ENCODE data around the gene TULP4.

The TULP4 gene, protein sequence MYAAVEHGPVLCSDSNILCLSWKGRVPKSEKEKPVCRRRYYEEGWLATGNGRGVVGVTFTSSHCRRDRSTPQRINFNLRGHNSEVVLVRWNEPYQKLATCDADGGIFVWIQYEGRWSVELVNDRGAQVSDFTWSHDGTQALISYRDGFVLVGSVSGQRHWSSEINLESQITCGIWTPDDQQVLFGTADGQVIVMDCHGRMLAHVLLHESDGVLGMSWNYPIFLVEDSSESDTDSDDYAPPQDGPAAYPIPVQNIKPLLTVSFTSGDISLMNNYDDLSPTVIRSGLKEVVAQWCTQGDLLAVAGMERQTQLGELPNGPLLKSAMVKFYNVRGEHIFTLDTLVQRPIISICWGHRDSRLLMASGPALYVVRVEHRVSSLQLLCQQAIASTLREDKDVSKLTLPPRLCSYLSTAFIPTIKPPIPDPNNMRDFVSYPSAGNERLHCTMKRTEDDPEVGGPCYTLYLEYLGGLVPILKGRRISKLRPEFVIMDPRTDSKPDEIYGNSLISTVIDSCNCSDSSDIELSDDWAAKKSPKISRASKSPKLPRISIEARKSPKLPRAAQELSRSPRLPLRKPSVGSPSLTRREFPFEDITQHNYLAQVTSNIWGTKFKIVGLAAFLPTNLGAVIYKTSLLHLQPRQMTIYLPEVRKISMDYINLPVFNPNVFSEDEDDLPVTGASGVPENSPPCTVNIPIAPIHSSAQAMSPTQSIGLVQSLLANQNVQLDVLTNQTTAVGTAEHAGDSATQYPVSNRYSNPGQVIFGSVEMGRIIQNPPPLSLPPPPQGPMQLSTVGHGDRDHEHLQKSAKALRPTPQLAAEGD (N-terminal part only)

DNA sequence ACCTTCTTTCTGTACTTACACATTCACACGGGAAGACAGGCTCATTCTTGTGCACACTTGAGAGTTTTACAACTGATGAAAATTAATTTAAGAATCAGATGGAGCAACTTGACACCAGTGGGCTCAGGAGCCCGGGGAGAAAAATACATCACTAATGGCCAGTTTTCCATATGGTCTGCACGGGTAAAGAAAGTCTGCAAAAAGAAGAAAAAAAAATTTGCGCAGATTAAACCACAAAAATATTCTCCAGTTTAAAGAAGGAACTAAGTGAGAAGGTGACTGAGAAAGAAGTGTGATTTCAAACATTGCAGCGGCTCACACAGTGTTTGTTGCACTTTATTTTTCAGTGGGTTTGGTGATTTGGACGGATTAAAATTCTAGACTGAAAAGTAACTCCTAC lies at the start of gene TULP4:
Gene TULP4, plus strand, starts transcription at position 301 of the 400 bp plus-strand sequence. CDS start 1,552 bp downstream, outside the sequence.
- no peak within 1 kb of the TSS for H3K27ac ChIP-seq

DNA sequence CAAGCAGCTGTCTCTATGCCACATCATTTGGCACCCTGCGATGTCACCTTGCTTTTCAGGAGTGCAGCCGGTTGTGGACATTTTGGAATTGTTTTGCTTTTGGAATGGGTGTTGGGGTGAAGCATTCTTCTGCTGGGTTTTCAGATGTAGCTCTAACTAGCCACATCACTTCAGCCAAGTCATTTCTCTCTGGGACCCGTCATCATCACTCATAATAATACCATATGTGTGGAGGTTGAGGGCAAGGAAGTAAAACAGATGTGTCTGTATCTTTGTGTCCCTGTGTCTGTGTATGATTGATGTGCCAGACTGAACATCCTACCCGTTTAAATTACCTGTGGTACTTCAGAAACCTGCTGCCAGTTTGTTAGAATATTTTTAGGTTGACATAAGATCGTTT lies 49.5 kb upstream of the TULP4 start:
- H3K27ac ChIP-seq = no peak overlapping the region
- no peak for DNase-seq (ENCODE audit: low spot score)
- no peak for TF ChIP-seq CTCF (IDR thresholded peaks at IDR 0.05)

More for the DNA sequence above, at the start of gene TULP4:
- no peak for TF ChIP-seq CTCF (IDR thresholded peaks at IDR 0.05)
- DNase-seq (ENCODE audit: low spot score) = no peak
- H3K4me3 ChIP-seq = no peak within 1 kb of the TSS

DNA sequence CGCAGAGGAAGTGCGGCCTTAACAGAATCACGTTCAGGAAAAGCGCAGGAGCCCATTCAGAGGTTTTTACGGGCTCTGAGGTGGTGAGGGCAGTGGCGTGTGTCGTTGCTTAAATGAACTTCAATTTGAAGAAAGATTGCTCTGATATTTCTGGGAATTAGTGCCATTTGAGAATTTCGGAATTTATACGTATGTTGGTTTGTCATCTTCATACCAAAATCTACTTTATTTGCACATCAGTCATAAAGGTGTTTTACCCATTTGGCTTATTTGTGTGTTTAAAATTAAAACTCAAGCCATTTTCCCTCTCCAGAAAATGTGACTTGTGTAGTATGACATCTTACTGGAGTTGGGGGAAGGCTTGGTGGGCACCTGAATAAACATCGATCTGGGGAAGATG lies 48.1 kb upstream of the TULP4 start:
- H3K4me3 ChIP-seq = no peak overlapping the region

More for the DNA sequence above, 49.5 kb upstream of the TULP4 start:
- no peak overlapping the region for H3K4me3 ChIP-seq

DNA sequence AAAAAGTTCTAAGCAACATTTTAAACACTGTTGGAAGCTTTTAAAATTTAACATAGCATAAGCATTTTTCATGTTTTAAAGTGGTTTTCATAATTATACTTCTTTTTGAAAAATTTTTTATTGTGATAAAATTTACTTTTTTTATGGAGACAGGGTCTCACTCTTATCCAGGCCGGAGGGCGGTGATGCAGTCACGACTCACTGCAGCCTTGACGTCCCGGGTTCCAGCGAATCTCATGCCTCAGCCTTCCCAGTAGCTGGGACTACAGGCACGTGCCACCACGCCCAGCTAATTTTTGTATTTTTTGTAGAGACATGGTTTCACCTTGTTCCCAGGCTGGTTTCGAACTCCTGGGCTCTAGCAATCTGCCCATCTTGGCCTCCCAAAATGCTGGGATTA lies 46.1 kb upstream of the TULP4 start:
- no peak for TF ChIP-seq CTCF (IDR thresholded peaks at IDR 0.05)
- Histone ChIP-seq H3K27ac (no peak overlapping the region), H3K4me3 (no peak overlapping the region)
- DNase-seq (ENCODE audit: low spot score) = no peak

More for the DNA sequence above, 48.1 kb upstream of the TULP4 start:
- H3K27ac ChIP-seq = no peak overlapping the region
- no peak for TF ChIP-seq CTCF (IDR thresholded peaks at IDR 0.05)
- no peak for DNase-seq (ENCODE audit: low spot score)

GRCh38 chr6:158268361-158269147 lies 43.7 kb upstream of the TULP4 start:
- Histone ChIP-seq H3K4me3 (no peak overlapping the region), H3K27ac (no peak overlapping the region)
- DNase-seq (ENCODE audit: low spot score) = no peak
- no peak for TF ChIP-seq CTCF (IDR thresholded peaks at IDR 0.05)

DNA sequence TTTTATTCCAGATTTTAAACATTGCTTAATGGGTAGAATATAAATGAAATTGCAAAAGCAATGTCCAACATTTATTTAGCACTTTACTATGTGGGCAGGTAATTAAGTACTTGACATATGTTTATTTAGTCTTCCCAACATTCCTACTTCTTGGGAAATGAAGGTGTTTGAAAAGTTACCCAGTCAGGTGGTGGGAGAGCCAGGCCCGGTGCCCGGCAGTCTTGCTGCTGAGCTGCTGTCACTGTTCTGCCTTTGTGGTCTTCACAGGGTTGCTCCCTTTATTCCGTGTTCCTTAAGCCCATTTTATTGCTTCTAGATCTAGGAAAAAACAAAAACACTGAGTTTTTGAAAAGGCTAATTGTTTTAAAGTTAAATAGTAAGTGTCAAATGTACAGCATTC lies 42.6 kb upstream of the TULP4 start:
- TF ChIP-seq CTCF (IDR thresholded peaks at IDR 0.05) = no peak
- no peak overlapping the region for H3K27ac ChIP-seq
- no peak overlapping the region for H3K4me3 ChIP-seq
- DNase-seq (ENCODE audit: low spot score) = no peak

Measured in coronary artery (tissue), 2 donors.